Ishikawa (cell line): ENCODE results near the gene FAM170B.

Experiments used
- NFIC ChIP-seq: IDR thresholded peaks from 2 replicates; pipeline ENCODE4 v1.6.1; 2012
- RAD21 ChIP-seq: IDR thresholded peaks from 2 replicates; pipeline ENCODE4 v1.6.1; 2012; ENCODE audit warnings: low read depth
- REST ChIP-seq: IDR thresholded peaks from 2 replicates; pipeline ENCODE4 v1.6.1; 2012; ENCODE audit warnings: low read depth, mild to moderate bottlenecking
- USF1 ChIP-seq: IDR thresholded peaks from 2 replicates; pipeline ENCODE4 v1.6.1; 2012
- YY1 ChIP-seq: IDR thresholded peaks from 2 replicates; pipeline ENCODE4 v1.6.1; 2012; ENCODE audit warnings: low read depth

GRCh38 chr10:49153115-49153514, 19.3 kb upstream of the FAM170B start:
- TF ChIP-seq USF1, result no peak
- no peak for TF ChIP-seq YY1
- TF ChIP-seq RAD21, result no peak
- no peak for TF ChIP-seq NFIC
- no peak for TF ChIP-seq REST
